Hair follicle dermal papilla cell (primary cell): Measurements from ENCODE around the gene ECM2. TPM values are rescaled to one million over a fixed set of nuclear protein-coding genes. Genes with fewer than 3 reads are reported as not detected.

Source experiments
- small RNA-seq: library from RNA; depleted of rRNA; stranded (forward); fragments of <200 nt; gene quantifications from one replicate; pipeline ENCODE3, GENCODE V24; 2012
- total RNA-seq: library from RNA; depleted of rRNA; stranded (reverse); fragments of >200 nt; gene quantifications from 2 replicates; pipeline ENCODE4 v1.2.3, GENCODE V29; 2012

The ECM2 gene
- total RNA-seq, result 34.5 and 38.5 TPM in 2 replicates

GRCh38 chr9:92535940-92536850 lies at the start of gene ECM2:
Gene ECM2 (minus strand): TSS chr9:92535990. CDS start chr9:92522866, 13,124 bp downstream.

GRCh38 chr9:92482329-92482728 lies 53.5 kb downstream of the ECM2 start, which contains the start of gene ASPN:
Gene ASPN (minus strand): TSS chr9:92482506.

Small RNAs within 50 kb of the gene (small RNA-seq; reads per million reads assigned to genes)
- not detected for gene AL157827.1
- gene MIR4670, result not detected

Other genes with a start within 250 kb of the ECM2 start
- gene IARS1, start 242.3 kb downstream of the ECM2 start, total RNA-seq, result 311 and 414 TPM in 2 replicates
- 23.0 and 25.6 TPM in 2 replicates for gene NOL8, start 210.6 kb downstream of the ECM2 start, total RNA-seq
- 2.4 and 3.4 TPM in 2 replicates for gene CENPP, start 210.0 kb downstream of the ECM2 start, total RNA-seq
- 2.1 and 4.1 TPM in 2 replicates for gene OGN, start 131.4 kb downstream of the ECM2 start, total RNA-seq
- gene OMD, start 111.5 kb downstream of the ECM2 start, total RNA-seq, result 8.0 and 16.2 TPM in 2 replicates
- gene ASPN, start 53.5 kb downstream of the ECM2 start, total RNA-seq, result 38.5 and 49.8 TPM in 2 replicates
- gene IPPK, start 134.1 kb upstream of the ECM2 start, total RNA-seq, result 10.7 and 13.8 TPM in 2 replicates
- 51.9 and 53.5 TPM in 2 replicates for gene BICD2, start 228.8 kb upstream of the ECM2 start, total RNA-seq